HUES48 (cell line): ENCODE results near the gene PZP.
"Not testable (repeated sequence)": the region's sequence is repeated elsewhere in the genome, so short reads cannot be mapped to it uniquely, and the experiment has no call there.

Experiments
- H3K27ac ChIP-seq: one replicate; pipeline ENCODE4 v1.7.0; 2013; ENCODE audit warnings: low read depth, low read length, inconsistent platforms
- H3K27me3 ChIP-seq: 2 replicates; pipeline ENCODE4 v1.6.1; 2013; ENCODE audit warnings: mild to moderate bottlenecking, low read length; ENCODE audit not compliant: control insufficient read depth, insufficient read depth
- H3K36me3 ChIP-seq: 2 replicates; pipeline ENCODE4 v1.6.1; 2013; ENCODE audit warnings: low read length; ENCODE audit not compliant: control insufficient read depth, insufficient read depth
- H3K4me1 ChIP-seq: 2 replicates; pipeline ENCODE4 v1.6.1; 2013; ENCODE audit warnings: mild to moderate bottlenecking, low read length; ENCODE audit not compliant: control insufficient read depth, insufficient read depth
- H3K4me3 ChIP-seq: 2 replicates; pipeline ENCODE4 v1.5.1; 2013; ENCODE audit warnings: mild to moderate bottlenecking, low read depth, low read length
- H3K9ac ChIP-seq: 2 replicates; pipeline ENCODE4 v1.6.1; 2013; ENCODE audit warnings: mild to moderate bottlenecking, low read depth, low read length, moderate library complexity
- H3K9me3 ChIP-seq: 2 replicates; pipeline ENCODE4 v1.6.1; 2013; ENCODE audit warnings: low read length; ENCODE audit not compliant: control insufficient read depth, insufficient read depth

The PZP gene

DNA sequence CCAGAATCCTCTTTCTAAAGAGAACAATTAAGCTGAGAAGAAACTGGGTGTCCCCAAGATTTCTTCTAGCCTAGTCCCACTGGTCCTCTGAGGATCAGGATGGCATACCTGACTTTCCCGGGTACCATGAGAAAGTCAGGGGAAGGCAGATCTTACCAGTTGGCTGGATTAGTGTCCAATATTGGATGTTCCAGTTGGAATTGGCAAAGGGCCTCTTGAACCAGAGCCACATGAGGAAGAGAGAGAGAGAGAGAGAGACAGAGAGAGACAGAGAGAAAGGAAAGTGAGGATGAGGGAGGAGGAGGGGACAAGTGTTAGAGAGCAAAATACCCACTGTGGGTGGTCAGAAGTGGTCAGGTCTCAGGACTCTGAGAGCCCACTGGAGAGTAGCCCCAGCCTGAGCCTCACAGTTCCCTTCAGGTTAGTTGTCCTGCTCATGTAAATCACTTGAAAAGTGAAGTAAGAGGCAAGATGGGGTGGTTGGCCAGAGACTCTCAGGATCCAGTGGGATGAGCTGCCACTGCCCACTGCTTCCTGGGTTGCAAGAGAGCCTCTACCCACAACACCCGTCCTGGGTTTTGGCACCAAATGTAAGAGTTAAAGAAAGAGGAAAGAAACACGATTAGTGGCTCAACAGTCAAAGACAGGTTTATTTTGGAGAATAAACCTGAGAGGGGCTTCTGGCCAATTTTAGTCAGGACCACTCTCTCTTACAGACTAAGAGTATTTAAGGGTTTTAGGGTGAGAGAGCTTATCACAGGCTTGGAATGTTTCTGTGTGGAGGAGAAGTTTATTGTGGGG, 64.1 kb downstream of the PZP start:
- Histone ChIP-seq H3K4me3 (no peak overlapping the region), H3K27me3 (no peaks in the 10 kb centered on the region), H3K9me3 (peaks cover 34% of the 10 kb centered on the region), H3K9ac (no peak overlapping the region), H3K36me3 (no peaks in the 10 kb centered on the region), H3K4me1 (no peaks in the 10 kb centered on the region), H3K27ac (no peak overlapping the region)

DNA sequence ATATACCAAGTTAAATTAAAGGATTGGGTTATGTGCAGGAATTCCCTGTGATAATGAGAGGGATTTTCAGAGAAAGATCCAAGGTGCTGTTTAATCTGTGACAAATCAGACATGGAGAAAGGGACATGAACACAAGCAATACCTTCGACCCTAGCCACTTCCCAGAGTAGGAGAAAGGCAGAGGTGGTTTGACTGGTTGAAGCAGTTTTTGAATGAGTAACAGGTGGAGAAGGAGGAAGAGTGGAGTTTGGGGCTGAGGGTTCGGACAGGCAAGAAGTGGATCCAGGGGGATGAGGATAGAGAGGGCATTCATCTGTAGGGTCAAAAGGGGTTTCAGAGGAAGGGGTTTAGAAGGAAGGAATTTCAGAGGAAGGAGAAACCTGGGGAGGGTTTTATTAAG, 65.1 kb downstream of the PZP start:
- H3K4me3 ChIP-seq, result no peak overlapping the region
- H3K27me3 ChIP-seq, result no peaks in the 10 kb centered on the region
- H3K9me3 ChIP-seq, result peaks cover 40% of the 10 kb centered on the region
- H3K9ac ChIP-seq, result no peak overlapping the region
- no peaks in the 10 kb centered on the region for H3K36me3 ChIP-seq
- no peak overlapping the region for H3K27ac ChIP-seq
- no peaks in the 10 kb centered on the region for H3K4me1 ChIP-seq

DNA sequence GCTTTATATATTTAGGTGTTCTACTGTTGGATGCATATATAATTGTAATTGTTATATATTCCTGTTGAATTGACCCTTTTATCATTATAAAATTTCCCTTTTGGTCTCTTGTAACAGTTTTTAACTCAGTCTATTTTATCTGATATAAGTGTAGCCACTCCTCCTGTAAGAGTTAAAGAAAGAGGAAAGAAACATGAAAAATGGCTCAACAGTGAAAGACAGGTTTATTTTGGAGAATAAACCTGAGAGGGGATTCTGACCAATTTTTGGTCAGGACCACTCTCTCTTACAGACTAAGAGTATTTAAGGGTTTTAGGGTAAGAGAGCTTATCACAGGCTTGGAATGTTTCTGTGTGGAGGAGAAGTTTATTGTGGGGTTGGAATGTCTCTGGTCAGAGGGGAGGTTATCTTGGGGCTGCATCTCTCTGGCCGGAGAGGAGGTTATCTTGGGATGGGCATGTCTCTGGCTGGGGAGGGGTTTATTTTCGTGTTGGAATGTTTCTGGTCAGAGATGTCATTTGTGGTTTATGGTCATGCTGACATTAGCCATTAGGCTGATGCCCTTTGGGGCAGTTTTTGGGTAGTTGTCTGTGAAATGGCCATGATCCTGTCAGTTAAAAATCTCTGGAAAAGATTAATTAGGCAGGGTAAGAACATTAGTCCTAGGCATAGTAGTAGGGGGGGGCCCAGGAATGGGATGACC, 68.5 kb downstream of the PZP start:
- not testable (repeated sequence) for H3K4me3 ChIP-seq, H3K27ac ChIP-seq, H3K27me3 ChIP-seq, H3K9ac ChIP-seq, H3K4me1 ChIP-seq, H3K36me3 ChIP-seq
- peaks cover 37% of the 10 kb centered on the region for H3K9me3 ChIP-seq

DNA sequence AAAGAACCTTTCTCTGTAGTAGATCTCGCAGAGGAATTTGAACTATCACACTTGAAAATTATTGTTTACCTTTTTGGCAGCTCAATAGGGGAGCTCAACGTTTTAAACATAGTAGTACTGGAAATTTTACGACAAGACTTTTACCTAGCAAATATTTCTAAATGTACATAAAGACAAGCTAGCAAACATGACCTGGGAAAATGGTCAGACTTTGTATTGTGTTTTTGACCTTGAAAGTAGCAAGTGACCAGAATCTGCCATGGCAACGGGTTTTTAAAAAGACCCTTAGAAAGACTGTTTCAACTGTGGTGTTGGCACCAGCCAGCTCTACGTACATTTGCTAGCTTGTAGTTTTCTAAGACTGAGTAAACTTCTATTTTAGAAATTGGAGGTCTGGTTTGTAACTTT, 72.3 kb downstream of the PZP start:
- H3K27me3 ChIP-seq, result no peaks in the 10 kb centered on the region
- H3K27ac ChIP-seq, result no peak overlapping the region
- H3K9me3 ChIP-seq, result peaks cover 8% of the 10 kb centered on the region; the same call in 1 of the 2 replicates
- no peaks in the 10 kb centered on the region for H3K36me3 ChIP-seq
- H3K4me1 ChIP-seq, result no peaks in the 10 kb centered on the region
- no peak overlapping the region for H3K9ac ChIP-seq
- no peak overlapping the region for H3K4me3 ChIP-seq

DNA sequence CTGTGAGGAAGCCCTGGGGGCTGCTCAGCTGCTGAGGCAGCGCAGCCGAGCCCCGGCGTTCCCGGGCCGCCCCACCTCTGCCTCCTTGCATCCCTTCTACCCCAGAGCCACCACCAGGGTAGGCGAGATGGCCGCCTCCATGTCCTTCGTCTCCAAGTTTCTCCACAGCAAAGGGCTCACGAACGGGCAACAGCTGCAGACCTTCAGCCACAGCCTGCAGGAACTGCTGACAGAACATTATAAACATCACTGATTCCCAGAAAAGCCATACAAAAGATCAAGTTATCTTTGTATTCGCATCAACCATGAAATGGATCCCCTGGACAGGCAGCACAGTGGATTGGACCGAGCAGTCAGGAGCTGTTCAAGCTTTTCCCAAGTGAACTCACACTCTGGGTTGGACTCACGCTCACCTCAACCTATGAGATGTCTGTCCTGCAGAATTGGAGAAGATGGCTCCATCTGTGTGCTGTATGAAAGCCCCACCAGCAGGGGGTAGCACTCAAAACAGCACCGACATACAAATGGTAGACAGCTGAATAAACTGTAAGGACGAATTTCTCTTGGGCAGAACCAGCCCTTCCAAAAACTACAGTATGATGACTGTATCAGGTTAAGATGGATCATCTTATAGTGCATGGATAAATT, 73.1 kb downstream of the PZP start:
- Histone ChIP-seq H3K27ac (no peak overlapping the region), H3K9ac (no peak overlapping the region), H3K4me3 (no peak overlapping the region), H3K36me3 (no peaks in the 10 kb centered on the region), H3K9me3 (peaks cover 10% of the 10 kb centered on the region; the same call in 1 of the 2 replicates), H3K27me3 (no peaks in the 10 kb centered on the region), H3K4me1 (no peaks in the 10 kb centered on the region)

DNA sequence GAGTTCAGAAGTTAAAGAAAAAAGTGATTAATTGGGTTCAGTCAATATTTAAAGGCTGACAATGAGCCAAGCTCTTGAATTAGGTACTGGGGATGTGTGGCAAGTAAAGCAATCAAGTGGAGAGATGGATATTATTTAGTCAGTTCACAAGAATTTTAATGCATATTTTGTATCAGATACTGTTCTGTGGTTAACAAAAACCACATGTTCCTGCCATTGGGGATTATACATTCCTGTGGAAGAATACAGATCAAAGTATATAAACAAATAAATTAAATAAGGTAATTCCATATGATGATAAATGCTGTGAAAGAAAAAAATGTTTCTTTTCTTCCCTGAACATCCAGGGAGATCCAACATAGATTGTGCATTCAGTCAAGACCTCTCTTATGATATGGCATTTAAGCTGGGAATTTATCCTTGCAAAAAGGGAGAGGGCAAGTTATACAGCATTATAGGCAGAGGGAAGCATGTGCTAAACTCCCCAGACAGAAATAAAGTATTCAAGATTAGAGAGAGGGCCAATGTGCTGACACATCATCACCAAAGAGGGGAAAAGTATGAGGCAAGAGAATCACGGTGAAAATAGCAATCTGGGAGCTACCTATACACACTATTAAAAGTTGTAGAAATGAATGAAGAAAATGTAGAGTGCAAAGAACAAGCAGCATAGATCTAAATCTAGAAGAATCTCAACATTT, 74.8 kb downstream of the PZP start:
- H3K27me3 ChIP-seq, result no peaks in the 10 kb centered on the region
- no peak overlapping the region for H3K9ac ChIP-seq
- no peaks in the 10 kb centered on the region for H3K4me1 ChIP-seq
- H3K4me3 ChIP-seq, result no peak overlapping the region
- H3K27ac ChIP-seq, result no peak overlapping the region
- H3K36me3 ChIP-seq, result no peaks in the 10 kb centered on the region
- H3K9me3 ChIP-seq, result 0 out of 2 replicates have a peak, but pooled peaks cover 5% of the 10 kb centered on the region

DNA sequence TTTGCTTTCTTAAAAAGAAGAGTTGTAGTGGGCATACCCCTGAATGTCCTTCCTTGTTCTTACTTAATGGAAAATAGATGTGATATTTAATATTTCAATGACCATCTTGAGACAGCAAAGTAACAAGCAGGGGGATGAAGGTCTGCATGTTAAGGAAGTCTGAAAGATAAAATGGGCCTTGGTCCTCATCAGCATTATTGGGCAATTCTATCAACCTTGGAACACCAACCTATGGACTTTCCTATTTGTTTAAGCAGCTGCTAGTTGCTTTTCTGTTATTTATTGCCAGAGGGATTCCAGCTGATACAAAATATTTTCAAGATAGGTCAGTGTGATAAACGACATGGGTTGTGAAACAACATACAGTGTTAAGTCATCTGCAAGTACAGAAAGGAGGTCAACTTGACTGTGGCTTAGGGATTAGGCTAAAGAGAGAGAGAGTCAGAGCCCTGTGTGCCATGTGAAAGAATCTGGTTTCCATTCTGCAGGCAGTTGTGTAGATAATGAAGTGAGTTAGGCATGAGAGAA, 76.1 kb downstream of the PZP start:
- Histone ChIP-seq H3K27me3 (no peaks in the 10 kb centered on the region), H3K9me3 (0 out of 2 replicates have a peak, but pooled peaks cover 3% of the 10 kb centered on the region), H3K27ac (no peak overlapping the region), H3K9ac (no peak overlapping the region), H3K4me1 (no peaks in the 10 kb centered on the region), H3K4me3 (no peak overlapping the region), H3K36me3 (no peaks in the 10 kb centered on the region)

DNA sequence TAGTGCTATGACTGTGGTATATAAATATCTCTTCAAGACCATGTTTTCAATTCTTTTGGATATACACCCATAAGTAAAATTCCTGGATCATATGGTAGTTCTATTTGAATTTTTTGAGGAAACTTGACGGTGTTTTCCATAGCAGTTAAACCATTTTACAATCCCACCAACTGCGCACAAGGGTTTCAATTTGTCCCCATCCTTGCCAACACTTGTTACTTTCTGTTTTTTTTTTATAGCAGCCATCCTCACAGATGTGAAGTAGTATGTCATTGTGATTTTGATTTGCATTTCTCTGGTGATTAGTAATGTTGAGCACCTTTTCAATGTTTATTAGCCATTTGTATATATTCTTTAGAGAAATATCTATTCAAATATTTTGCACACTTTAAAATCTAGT, 78.0 kb downstream of the PZP start:
- Histone ChIP-seq H3K27ac (no peak overlapping the region), H3K9ac (no peak overlapping the region), H3K27me3 (no peaks in the 10 kb centered on the region), H3K4me1 (no peaks in the 10 kb centered on the region), H3K36me3 (no peaks in the 10 kb centered on the region), H3K4me3 (no peak overlapping the region), H3K9me3 (0 out of 2 replicates have a peak, but pooled peaks cover 3% of the 10 kb centered on the region)

DNA sequence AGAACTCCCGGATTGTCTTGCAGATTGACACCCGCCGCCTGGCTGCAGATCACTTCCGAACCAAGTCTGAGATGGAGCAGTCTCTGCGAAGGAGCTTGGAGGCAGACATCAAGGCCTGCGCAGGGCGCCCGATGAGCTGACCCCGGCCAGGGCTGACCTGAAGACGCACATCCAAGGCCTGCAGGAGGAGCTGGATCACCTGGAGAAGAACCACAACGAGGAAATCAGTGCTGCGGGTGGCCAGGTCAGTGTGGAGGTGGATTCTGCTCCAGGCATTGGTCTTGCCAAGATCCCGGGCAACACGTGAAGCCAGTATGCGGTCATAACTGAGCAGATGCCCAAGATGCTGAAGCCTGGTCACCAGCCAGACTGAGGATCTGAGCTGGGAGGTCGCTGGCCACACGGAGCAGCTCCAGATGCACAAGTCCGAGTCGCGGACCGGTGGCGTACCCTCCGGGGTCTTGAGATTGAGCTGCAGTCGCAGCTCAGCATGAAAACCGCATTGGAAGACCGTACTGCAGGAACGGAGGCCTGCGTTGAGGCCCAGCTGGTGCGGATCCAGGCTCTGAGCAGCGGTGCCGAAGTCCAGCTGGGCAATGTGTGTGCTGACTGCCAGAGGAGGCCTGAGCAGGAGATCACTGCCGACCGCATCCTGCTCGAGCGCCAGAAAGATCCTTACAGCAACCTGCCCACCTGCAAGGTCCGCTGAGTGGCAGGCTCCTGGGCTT, 80.1 kb downstream of the PZP start:
- no peaks in the 10 kb centered on the region for H3K36me3 ChIP-seq
- no peak overlapping the region for H3K27ac ChIP-seq
- no peaks in the 10 kb centered on the region for H3K27me3 ChIP-seq

DNA sequence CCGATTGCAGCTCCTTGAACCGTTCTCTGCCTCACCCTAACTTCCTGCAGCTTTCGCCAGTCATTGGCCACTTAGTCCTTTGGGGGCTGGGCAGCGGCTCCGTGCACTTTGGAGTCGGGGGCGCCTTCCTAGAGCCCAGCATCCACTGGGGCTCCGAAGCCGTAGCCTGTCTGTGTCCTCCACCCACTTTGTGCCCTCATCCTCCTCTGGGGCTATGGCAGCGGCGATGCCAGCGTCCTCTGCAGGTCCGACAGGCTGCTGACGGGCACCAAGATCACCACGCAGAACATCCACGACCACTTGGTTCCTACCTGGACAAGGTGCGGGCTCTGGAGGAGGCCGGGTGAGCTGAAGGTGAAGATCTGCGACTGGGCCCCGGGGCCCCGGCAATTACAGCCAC, 80.7 kb downstream of the PZP start:
- H3K4me3 ChIP-seq, result no peak overlapping the region

More for the DNA sequence above, 80.1 kb downstream of the PZP start:
- no peak overlapping the region for H3K9ac ChIP-seq
- no peaks in the 10 kb centered on the region for H3K4me1 ChIP-seq
- no peak overlapping the region for H3K4me3 ChIP-seq
- 0 out of 2 replicates have a peak, but pooled peaks cover 3% of the 10 kb centered on the region for H3K9me3 ChIP-seq

More for the DNA sequence above, 80.7 kb downstream of the PZP start:
- Histone ChIP-seq H3K36me3 (no peaks in the 10 kb centered on the region), H3K4me1 (no peaks in the 10 kb centered on the region), H3K27me3 (no peaks in the 10 kb centered on the region), H3K9ac (no peak overlapping the region), H3K27ac (no peak overlapping the region), H3K9me3 (0 out of 2 replicates have a peak, but pooled peaks cover 3% of the 10 kb centered on the region)
